ENCODE measurements around the gene FAM234B.

The FAM234B gene
- long read RNA-seq, donor 1, full-length matches to known transcripts: 1 of 1 reads
- long read RNA-seq, donor 1, partial matches to known transcripts: 0 of 1 reads
- long read RNA-seq, donor 1, other reads (novel, unspliced or antisense): 0 of 1 reads
- long read RNA-seq, donor 2, full-length matches to known transcripts: 1 of 1 reads
- long read RNA-seq, donor 2, partial matches to known transcripts: 0 of 1 reads
- long read RNA-seq, donor 2, other reads (novel, unspliced or antisense): 0 of 1 reads
- long read RNA-seq, donor 3, full-length matches to known transcripts: 2 of 2 reads
- long read RNA-seq, donor 3, partial matches to known transcripts: 0 of 2 reads
- long read RNA-seq, donor 3, other reads (novel, unspliced or antisense): 0 of 2 reads
- long read RNA-seq, donor 4, partial matches to known transcripts: 13 of 13 reads
- long read RNA-seq, donor 4, other reads (novel, unspliced or antisense): 0 of 13 reads
- long read RNA-seq, donor 5, full-length matches to known transcripts: 2 of 2 reads
- long read RNA-seq, donor 5, partial matches to known transcripts: 0 of 2 reads
- long read RNA-seq, donor 5, other reads (novel, unspliced or antisense): 0 of 2 reads
- long read RNA-seq, donor 6, full-length matches to known transcripts: 1 of 1 reads
- long read RNA-seq, donor 6, partial matches to known transcripts: 0 of 1 reads
- long read RNA-seq, donor 6, other reads (novel, unspliced or antisense): 0 of 1 reads
- long read RNA-seq, donor 7, full-length matches to known transcripts: 1 of 1 reads
- long read RNA-seq, donor 7, partial matches to known transcripts: 0 of 1 reads
- long read RNA-seq, donor 7, other reads (novel, unspliced or antisense): 0 of 1 reads
- long read RNA-seq, donor 8: 0 reads

GRCh38 chr12:13044002-13044905, at the start of gene FAM234B:
TSS of gene FAM234B (plus strand) at chr12:13044381. CDS start at chr12:13044404, 23 bp downstream.
- DNase-seq: peak; percentile 81

GRCh38 chr12:12995088-12995487, 49.1 kb upstream of the FAM234B start:
- no peak for DNase-seq

GRCh38 chr12:12996209-12996608, 48.0 kb upstream of the FAM234B start:
- DNase-seq: no peak

- DNase-seq: no peak
Observed at GRCh38 chr12:12997156-12997555, 47.0 kb upstream of the FAM234B start.

GRCh38 chr12:12997734-12998133, 46.4 kb upstream of the FAM234B start:
- DNase-seq: no peak

GRCh38 chr12:12998248-12998647, 45.9 kb upstream of the FAM234B start:
- DNase-seq: no peak

- no peak for DNase-seq
Observed at GRCh38 chr12:12999271-12999958, 44.8 kb upstream of the FAM234B start.

- peak; percentile 97 for DNase-seq
Observed at GRCh38 chr12:12999959-13000615, 44.1 kb upstream of the FAM234B start, which contains the start of gene HEBP1. TSS of gene HEBP1 (minus strand) at chr12:13000265. CDS start at chr12:13000114, 151 bp downstream.

- no peak for DNase-seq
Observed at GRCh38 chr12:13000616-13000924, 43.6 kb upstream of the FAM234B start.

- DNase-seq: peak; percentile 88
Observed at GRCh38 chr12:13000925-13001774, 43.0 kb upstream of the FAM234B start.

GRCh38 chr12:13001775-13002040, 42.5 kb upstream of the FAM234B start:
- DNase-seq: no peak

- DNase-seq: no peak
Observed at GRCh38 chr12:13002301-13003097, 41.7 kb upstream of the FAM234B start.

GRCh38 chr12:13004361-13004760, 39.8 kb upstream of the FAM234B start:
- DNase-seq: no peak

GRCh38 chr12:13004986-13005385, 39.2 kb upstream of the FAM234B start:
- DNase-seq: no peak

- no peak for DNase-seq
Observed at GRCh38 chr12:13005649-13006048, 38.5 kb upstream of the FAM234B start.

GRCh38 chr12:13007496-13008233, 36.5 kb upstream of the FAM234B start:
- no peak for DNase-seq

GRCh38 chr12:13008741-13009380, 35.3 kb upstream of the FAM234B start:
- no peak for DNase-seq

GRCh38 chr12:13011098-13011497, 33.1 kb upstream of the FAM234B start:
- no peak for DNase-seq

All from right kidney (tissue), 9 donors.